Parathyroid adenoma (tissue), 2 donors: ENCODE results near the gene TACC3.

Source experiments
- H2AFZ ChIP-seq: fragments of 300-600 bp; sonication (generic); one replicate; pipeline ENCODE4 v1.7.0; 2017; ENCODE audit warnings: antibody characterized with exemption, mild to moderate bottlenecking
- H3K27ac ChIP-seq: fragments of 300-600 bp; sonication (generic); one replicate; pipeline ENCODE4 v1.7.0; 2017
- H3K27me3 ChIP-seq: fragments of 300-600 bp; sonication (generic); one replicate; pipeline ENCODE4 v1.7.0; 2017; ENCODE audit warnings: low read length; ENCODE audit not compliant: control insufficient read depth, insufficient read depth
- H3K36me3 ChIP-seq: fragments of 300-600 bp; sonication (generic); one replicate; pipeline ENCODE4 v1.7.0; 2017; ENCODE audit warnings: low read length; ENCODE audit not compliant: control insufficient read depth, insufficient read depth
- H3K4me1 ChIP-seq: fragments of 300-600 bp; sonication (generic); one replicate; pipeline ENCODE4 v1.7.0; 2017; ENCODE audit warnings: control low read depth
- H3K4me2 ChIP-seq: fragments of 300-600 bp; sonication (generic); one replicate; pipeline ENCODE4 v1.7.0; 2017; ENCODE audit warnings: low read length
- H3K4me3 ChIP-seq: fragments of 300-600 bp; sonication (generic); one replicate; pipeline ENCODE4 v1.7.0; 2017; ENCODE audit warnings: low read depth, low read length
- H3K79me2 ChIP-seq: fragments of 300-600 bp; sonication (generic); one replicate; pipeline ENCODE4 v1.7.0; 2017; ENCODE audit warnings: control low read depth
- H3K9ac ChIP-seq: fragments of 300-600 bp; sonication (generic); one replicate; pipeline ENCODE4 v1.7.0; 2017; ENCODE audit warnings: mild to moderate bottlenecking
- H3K9me3 ChIP-seq: fragments of 300-600 bp; sonication (generic); one replicate; pipeline ENCODE4 v1.7.0; 2017; ENCODE audit warnings: low read length; ENCODE audit not compliant: control insufficient read depth
- TF ChIP-seq, protein P1 (sequence below): fragments of 300-600 bp; sonication (generic); IDR thresholded peaks from one replicate; pipeline ENCODE4 v1.7.0; 2017; ENCODE audit warnings: antibody characterized with exemption, mild to moderate bottlenecking
- donor health status: primary hyperparathyroidism.

Gene TACC3

DNA sequence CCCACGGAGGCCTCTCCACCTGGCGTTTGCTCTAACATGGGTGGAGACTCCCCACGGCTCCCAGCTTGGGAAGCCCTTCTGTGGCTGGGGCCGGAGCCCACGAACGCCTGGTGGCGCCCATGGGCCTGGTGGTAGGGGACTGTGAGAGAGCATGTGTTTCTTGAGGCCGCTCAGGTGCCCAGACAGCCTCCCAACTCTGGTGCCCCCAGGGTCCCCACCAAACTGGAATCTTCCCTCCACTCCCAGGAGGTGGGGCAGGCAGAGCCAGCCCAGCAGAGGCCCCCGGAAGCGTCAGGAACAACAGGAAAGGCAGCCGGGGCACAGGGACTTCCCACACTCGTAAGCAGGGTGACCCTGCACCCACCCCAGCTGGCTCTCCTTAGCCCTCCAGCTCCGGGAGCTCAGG is 38.5 kb downstream of the TACC3 start:
- Histone ChIP-seq H3K27ac (no peak overlapping the region), H3K4me2 (no peak overlapping the region), H3K4me1 (no peaks in the 10 kb centered on the region), H3K36me3 (no peaks in the 10 kb centered on the region), H3K9me3 (no peaks in the 10 kb centered on the region), H3K4me3 (no peak overlapping the region), H3K9ac (no peak overlapping the region), H3K27me3 (no peaks in the 10 kb centered on the region), H2AFZ (no peak overlapping the region), H3K79me2 (no peaks in the 10 kb centered on the region)
- TF ChIP-seq, protein P1, sequence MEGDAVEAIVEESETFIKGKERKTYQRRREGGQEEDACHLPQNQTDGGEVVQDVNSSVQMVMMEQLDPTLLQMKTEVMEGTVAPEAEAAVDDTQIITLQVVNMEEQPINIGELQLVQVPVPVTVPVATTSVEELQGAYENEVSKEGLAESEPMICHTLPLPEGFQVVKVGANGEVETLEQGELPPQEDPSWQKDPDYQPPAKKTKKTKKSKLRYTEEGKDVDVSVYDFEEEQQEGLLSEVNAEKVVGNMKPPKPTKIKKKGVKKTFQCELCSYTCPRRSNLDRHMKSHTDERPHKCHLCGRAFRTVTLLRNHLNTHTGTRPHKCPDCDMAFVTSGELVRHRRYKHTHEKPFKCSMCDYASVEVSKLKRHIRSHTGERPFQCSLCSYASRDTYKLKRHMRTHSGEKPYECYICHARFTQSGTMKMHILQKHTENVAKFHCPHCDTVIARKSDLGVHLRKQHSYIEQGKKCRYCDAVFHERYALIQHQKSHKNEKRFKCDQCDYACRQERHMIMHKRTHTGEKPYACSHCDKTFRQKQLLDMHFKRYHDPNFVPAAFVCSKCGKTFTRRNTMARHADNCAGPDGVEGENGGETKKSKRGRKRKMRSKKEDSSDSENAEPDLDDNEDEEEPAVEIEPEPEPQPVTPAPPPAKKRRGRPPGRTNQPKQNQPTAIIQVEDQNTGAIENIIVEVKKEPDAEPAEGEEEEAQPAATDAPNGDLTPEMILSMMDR: no peak

DNA sequence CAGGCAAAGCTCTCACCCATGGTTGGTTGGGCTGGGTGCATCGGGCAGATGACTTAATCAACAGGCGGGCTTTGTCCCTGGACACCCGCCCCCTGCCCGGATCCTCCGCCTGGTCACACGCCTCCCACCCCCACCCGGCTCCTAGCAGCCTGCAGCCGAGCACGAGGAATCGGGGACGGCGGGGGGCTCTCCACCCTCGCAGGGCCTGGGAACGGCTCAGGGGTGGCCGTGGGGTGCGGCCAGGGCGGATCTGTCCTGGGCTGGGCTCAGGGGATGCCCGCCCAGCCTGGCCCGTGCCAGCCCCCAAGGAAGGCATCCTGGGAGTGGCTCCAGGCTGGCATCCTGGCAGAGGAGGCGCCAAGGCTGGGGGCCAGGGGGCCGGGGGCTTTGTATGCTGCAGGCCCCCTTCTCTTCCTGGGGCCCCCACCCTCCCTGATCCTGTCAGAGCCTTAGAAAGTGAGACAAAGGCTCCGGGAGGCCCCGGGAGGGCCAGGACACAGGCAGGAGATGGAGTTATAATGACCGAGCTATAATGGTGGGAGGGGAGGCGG is 39.3 kb downstream of the TACC3 start:
- H3K79me2 ChIP-seq: no peaks in the 10 kb centered on the region
- H3K4me2 ChIP-seq: no peak overlapping the region
- H3K27me3 ChIP-seq: no peaks in the 10 kb centered on the region
- no peak overlapping the region for H3K4me3 ChIP-seq
- H3K27ac ChIP-seq: no peak overlapping the region
- TF ChIP-seq, protein P1: no peak
- no peak overlapping the region for H3K9ac ChIP-seq
- H3K36me3 ChIP-seq: no peaks in the 10 kb centered on the region
- H2AFZ ChIP-seq: no peak overlapping the region
- no peaks in the 10 kb centered on the region for H3K9me3 ChIP-seq
- H3K4me1 ChIP-seq: no peaks in the 10 kb centered on the region

DNA sequence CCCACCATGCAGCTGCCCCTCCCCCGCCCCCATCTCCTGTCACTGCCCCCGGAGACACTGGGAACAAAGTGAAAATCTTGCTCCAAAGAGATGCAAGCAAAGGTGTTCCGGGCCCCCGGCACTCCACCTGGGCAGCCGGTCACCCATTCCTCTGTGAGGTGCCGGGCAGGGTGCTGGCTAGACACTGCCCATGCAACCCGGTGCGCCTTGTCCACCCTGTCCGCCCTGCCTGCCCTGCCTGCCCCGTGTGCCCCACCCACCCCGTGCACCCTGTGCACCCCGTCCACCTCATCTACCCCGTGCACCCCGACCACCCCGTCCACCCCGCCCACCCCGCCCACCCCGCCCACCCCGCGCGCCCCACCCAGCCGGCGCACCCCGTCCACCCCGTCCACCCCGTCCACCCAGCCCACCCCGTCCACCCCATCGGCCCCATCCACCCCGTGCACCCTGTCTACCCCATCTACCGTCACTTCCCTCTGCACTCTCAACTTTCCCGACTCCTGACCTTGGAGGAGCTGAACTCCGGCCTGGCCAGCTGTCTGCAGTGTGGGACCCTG is 39.9 kb downstream of the TACC3 start:
- Histone ChIP-seq H3K9ac (no peak overlapping the region), H3K9me3 (no peaks in the 10 kb centered on the region), H3K4me1 (no peaks in the 10 kb centered on the region), H2AFZ (no peak overlapping the region), H3K27ac (no peak overlapping the region), H3K4me3 (no peak overlapping the region), H3K4me2 (no peak overlapping the region), H3K27me3 (no peaks in the 10 kb centered on the region), H3K36me3 (no peaks in the 10 kb centered on the region), H3K79me2 (no peaks in the 10 kb centered on the region)
- TF ChIP-seq, protein P1: no peak

DNA sequence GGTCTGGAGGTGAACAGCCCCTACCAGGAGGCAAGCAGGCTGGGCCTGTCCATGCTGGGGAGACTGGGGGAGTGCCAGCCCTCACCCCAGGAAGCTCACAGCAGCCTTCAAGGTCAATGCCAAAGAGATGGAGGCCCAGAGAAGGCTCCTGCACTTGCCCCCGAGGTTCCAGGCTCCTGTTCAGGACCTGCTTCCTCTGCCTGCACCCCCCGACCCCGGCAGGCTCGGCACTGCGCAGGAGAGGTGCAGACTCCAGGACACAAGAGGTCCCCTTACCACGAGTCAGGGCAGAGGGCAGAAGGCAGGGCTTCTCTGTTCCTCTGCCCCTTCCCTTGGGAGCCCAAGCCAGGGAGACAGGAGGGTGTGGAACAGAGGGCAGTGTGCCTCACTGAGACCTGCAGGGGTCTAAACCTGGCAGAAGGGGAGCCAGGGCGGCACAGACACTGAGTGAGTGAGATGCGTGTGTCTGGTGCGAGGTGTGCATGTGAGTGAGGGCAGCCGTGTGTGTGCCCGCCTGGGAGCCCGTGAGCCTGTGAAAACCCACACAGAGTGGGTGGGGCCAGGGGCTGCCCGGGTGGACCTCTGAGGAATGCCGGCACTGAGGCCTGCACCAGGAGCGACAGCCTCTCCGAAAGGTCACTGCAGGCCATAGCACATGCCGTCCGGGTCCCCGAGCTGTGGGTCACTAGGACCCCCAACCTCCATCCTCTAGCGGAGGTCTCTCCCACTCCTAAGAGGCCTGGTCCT is 41.1 kb downstream of the TACC3 start:
- Histone ChIP-seq H3K27ac (no peak overlapping the region), H3K9ac (no peak overlapping the region), H2AFZ (no peak overlapping the region), H3K9me3 (no peaks in the 10 kb centered on the region), H3K4me2 (no peak overlapping the region), H3K27me3 (no peaks in the 10 kb centered on the region), H3K4me3 (no peak overlapping the region), H3K79me2 (no peaks in the 10 kb centered on the region), H3K36me3 (no peaks in the 10 kb centered on the region), H3K4me1 (no peaks in the 10 kb centered on the region)
- TF ChIP-seq, protein P1: no peak
